Loucy (cell line): ENCODE measurements around the gene ARF4.

Experiments used
- CTCF ChIP-seq: fragments of 200-600 bp; sonication (generic); conservative IDR thresholded peaks from 2 replicates; pipeline ENCODE4 v1.5.1; 2014; ENCODE audit warnings: mild to moderate bottlenecking, antibody characterized with exemption, low read length
- EZH2phosphoT487 ChIP-seq: fragments of 200-600 bp; IDR thresholded peaks from 2 replicates; pipeline ENCODE4 v1.6.1; 2018; ENCODE audit warnings: antibody characterized with exemption, mild to moderate bottlenecking, moderate library complexity, borderline replicate concordance

DNA sequence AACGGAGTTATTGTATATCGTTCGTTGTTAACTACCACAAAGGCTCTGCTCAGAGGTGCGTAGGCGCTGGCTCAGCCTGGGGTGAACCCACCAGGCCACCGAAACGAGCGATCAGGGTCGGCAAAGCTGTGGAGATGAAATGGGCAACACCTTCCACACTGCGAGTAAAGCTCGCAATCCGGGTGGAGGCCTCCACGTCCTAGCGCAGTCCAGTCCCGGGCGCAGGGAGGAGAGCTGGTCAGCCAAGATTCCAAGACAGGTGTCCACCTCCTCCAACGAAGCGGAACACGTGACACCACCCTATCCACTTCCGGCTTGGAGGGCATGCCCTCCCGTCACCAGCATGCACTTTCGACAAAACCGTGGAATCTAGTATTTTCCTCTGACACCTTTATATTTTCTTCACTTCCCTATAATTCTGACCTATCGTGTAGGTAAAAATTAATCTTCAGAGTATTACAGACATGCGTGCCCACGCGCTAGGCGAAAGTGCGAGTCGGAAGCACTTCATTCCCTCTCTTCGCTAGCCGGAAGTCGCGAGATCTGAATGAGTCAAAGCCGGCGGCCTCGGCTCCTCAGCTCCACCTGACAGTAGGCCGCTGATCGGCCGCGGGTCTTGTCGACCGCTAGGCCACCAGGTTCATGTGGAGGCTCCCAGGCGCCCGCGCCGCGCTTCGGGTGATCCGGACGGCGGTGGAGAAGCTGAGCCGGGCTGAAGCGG lies 41.2 kb downstream of the ARF4 start, which contains the start of gene PDE12:
- TF ChIP-seq CTCF: no peak
- no peak for TF ChIP-seq EZH2phosphoT487
